BE2C (cell line): ENCODE data around the gene NADK.
A peak's percentile ranks its signal among the peaks of the same experiment; 100 is the strongest.
"Not testable (repeated sequence)": the region's sequence is repeated elsewhere in the genome, so short reads cannot be mapped to it uniquely, and the experiment has no call there.

Source experiments
- DNase-seq: peaks from one replicate; pipeline ENCODE4 v3.0.0-alpha.2; 2020
- H3K27me3 ChIP-seq: fragments of 250-450 bp; sonication (Bioruptor Pico); 2 replicates; pipeline ENCODE4 v1.5.1; 2020; ENCODE audit warnings: mild to moderate bottlenecking
- H3K36me3 ChIP-seq: fragments of 250-450 bp; sonication (Bioruptor Pico); 2 replicates; pipeline ENCODE4 v1.5.1; 2020; ENCODE audit warnings: mild to moderate bottlenecking
- H3K4me1 ChIP-seq: fragments of 250-450 bp; sonication (Bioruptor Pico); 2 replicates; pipeline ENCODE4 v1.5.1; 2020
- H3K4me3 ChIP-seq: 2 replicates; pipeline ENCODE4 v1.5.1; 2011; ENCODE audit warnings: low read depth, low read length
- H3K9me3 ChIP-seq: fragments of 250-450 bp; sonication (Bioruptor Pico); 2 replicates; pipeline ENCODE4 v1.5.1; 2020
- TF ChIP-seq, protein P1 (sequence below): IDR thresholded peaks from 2 replicates; pipeline ENCODE4 v1.5.1; 2012; ENCODE audit warnings: mild to moderate bottlenecking, low read depth, low read length

The NADK gene

DNA sequence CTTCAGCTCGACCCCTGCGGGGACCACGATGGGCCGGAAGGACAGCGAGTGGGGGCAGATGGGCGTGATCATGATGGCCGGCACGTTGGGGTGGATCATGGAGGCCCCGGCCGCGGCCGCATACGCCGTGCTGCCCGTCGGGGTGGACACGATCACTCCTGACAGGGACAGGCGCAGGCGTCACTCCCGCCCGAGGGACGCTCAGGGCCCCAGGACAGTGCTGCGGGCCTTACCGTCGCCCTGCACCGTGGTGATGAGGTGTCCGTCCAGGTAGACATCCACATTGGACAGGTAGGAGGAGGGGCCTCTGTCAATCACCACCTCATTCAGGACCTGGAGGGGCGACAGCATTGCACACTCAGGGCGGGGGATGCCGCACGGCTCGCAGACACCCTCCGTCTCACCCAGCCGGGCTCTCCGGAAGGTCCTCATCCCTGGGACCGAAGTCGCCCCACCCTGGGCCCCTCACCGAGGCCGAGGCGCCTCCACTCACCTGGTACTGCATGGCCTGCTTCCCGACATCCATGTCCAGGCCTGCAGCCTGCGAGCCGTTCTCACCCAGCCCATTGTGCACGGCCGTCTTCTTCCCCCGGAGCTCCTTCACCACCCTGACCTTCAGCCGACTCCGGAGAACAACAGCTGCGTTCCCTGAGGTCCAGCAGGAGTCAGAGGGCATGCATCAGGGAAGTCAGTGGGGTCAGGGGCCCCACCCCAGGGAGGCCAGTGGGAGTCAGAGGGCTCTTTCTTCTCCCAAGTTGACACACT, 24.0 kb downstream of the NADK start:
- no peak overlapping the region for H3K4me3 ChIP-seq
- H3K36me3 ChIP-seq, result peaks cover 59% of the 10 kb centered on the region
- TF ChIP-seq, protein P1, sequence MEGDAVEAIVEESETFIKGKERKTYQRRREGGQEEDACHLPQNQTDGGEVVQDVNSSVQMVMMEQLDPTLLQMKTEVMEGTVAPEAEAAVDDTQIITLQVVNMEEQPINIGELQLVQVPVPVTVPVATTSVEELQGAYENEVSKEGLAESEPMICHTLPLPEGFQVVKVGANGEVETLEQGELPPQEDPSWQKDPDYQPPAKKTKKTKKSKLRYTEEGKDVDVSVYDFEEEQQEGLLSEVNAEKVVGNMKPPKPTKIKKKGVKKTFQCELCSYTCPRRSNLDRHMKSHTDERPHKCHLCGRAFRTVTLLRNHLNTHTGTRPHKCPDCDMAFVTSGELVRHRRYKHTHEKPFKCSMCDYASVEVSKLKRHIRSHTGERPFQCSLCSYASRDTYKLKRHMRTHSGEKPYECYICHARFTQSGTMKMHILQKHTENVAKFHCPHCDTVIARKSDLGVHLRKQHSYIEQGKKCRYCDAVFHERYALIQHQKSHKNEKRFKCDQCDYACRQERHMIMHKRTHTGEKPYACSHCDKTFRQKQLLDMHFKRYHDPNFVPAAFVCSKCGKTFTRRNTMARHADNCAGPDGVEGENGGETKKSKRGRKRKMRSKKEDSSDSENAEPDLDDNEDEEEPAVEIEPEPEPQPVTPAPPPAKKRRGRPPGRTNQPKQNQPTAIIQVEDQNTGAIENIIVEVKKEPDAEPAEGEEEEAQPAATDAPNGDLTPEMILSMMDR, result no peak

DNA sequence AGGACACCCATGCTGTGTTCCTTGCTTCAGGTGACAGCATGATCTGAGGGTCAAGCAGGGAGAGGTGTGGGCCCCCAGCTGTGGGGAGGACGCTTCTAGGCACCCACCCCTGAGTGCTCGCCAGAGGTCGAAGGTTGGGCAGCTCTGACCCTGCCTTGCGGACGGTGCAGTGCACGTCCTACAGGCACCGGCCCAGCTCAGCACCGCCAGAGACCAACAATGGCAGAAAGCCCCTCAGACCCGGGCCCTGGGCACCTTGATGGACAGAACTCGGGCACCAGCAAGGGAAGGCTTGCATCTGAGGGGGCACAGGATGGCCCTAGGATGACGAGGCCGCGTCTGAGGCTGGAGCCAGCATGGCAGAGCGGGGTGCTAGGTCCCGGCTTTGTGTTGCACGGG, 24.7 kb downstream of the NADK start:
- no peak for DNase-seq
- peaks cover 53% of the 10 kb centered on the region for H3K36me3 ChIP-seq
- H3K9me3 ChIP-seq, result no peaks in the 10 kb centered on the region
- H3K4me3 ChIP-seq, result no peak overlapping the region
- TF ChIP-seq, protein P1, result no peak
- 0 out of 2 replicates have a peak, but pooled peaks cover under 1% of the 10 kb centered on the region for H3K4me1 ChIP-seq
- H3K27me3 ChIP-seq, result no peaks in the 10 kb centered on the region

More for the DNA sequence above, 24.0 kb downstream of the NADK start:
- H3K27me3 ChIP-seq, result no peaks in the 10 kb centered on the region
- H3K9me3 ChIP-seq, result no peaks in the 10 kb centered on the region
- H3K4me1 ChIP-seq, result peaks cover 5% of the 10 kb centered on the region; the same call in 1 of the 2 replicates
- no peak for DNase-seq

DNA sequence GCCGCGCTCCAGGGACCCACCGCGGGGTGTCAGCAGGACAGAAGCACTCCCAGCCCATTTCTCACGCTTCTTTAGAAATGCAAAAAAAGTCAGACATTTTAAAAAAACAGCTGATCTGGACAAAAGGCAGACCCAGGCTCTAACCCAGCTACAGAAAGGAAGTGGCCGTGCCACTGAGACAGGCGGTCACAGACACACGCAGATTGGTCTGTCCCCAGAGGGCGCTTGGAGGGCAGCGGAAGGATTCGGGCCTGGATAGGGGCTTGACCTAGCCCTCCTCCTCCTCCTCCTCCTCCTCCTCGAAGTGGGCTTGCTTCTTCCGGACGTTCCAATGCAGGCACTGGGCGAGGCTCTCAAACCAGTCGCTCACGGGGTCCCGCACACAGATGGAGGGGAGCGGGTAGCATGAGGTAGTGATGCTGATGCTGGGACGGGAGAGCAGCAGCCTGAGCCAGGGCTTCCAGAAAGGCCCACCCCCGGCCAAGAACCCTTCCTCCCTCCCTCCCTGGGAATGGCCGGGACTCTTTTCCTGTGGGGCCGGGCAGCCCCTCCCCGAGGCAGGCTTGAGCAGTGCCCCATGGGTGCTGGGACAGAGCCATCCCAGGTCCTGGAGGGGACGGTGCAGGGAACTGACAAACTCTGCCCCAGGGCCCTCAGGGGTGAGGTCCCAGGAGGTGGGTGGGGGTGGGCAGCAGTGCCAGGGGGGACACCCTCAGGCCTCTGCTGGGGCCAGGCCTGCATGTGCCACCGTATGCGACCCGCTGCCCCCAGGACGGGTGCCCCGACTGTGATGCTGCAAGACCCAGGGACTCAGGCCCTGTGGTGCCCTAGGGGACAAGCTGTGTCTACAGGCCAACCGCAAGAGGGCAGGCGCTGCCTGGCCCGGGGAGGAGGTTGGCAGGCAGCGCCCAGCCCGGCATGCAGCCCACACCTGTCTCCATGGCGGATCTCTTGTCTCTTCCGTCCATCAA, 25.3 kb downstream of the NADK start:
- Histone ChIP-seq H3K4me3 (no peak overlapping the region), H3K27me3 (no peaks in the 10 kb centered on the region), H3K9me3 (no peaks in the 10 kb centered on the region), H3K36me3 (peaks cover 46% of the 10 kb centered on the region), H3K4me1 (no peaks in the 10 kb centered on the region)
- TF ChIP-seq, protein P1, result no peak
- no peak for DNase-seq

DNA sequence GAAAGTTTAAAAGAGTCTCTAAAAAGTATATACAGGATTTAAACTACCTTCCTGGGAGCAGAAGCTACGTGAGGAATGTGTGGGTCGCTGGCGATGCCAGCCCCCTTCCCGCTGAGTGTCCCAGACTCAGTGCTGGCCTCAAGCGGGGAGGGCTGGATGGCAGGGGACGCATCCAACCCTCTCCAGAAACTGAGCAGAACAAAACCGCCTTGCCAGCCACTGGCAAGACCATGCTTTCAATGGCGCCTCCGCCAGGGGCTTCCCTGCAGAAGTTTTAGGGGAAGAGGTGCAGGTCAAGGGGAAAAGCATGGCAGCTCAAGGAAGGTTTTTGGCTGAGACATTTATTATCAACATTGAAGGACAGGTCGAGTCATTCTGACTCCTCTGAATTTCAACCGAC, 26.1 kb downstream of the NADK start:
- Histone ChIP-seq H3K4me3 (no peak overlapping the region), H3K27me3 (no peaks in the 10 kb centered on the region), H3K4me1 (no peaks in the 10 kb centered on the region), H3K9me3 (no peaks in the 10 kb centered on the region), H3K36me3 (peaks cover 42% of the 10 kb centered on the region)
- TF ChIP-seq, protein P1, result no peak
- DNase-seq, result no peak

DNA sequence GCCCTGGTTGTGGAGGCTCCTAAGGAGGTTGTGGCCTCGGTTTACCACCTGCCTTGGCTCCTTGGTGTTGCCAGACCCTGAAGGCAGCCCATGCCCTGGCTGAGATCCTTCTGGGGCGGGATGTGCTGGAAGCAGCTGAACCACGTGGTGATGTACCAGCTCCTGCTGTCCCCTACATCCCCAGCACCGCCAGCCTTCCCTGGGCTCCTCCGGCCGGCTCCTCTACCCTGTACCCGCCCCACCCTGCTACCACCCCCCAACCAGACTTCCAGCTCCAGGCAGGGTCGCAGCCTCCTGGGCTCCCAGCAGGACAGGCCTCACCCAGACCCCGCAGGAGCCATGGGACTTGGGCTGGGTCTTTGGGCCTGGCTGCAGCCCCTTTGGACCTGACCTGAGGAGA, 28.3 kb downstream of the NADK start:
- peaks cover 22% of the 10 kb centered on the region for H3K36me3 ChIP-seq
- not testable (repeated sequence) for H3K4me3 ChIP-seq, DNase-seq, H3K4me1 ChIP-seq, H3K9me3 ChIP-seq, H3K27me3 ChIP-seq

DNA sequence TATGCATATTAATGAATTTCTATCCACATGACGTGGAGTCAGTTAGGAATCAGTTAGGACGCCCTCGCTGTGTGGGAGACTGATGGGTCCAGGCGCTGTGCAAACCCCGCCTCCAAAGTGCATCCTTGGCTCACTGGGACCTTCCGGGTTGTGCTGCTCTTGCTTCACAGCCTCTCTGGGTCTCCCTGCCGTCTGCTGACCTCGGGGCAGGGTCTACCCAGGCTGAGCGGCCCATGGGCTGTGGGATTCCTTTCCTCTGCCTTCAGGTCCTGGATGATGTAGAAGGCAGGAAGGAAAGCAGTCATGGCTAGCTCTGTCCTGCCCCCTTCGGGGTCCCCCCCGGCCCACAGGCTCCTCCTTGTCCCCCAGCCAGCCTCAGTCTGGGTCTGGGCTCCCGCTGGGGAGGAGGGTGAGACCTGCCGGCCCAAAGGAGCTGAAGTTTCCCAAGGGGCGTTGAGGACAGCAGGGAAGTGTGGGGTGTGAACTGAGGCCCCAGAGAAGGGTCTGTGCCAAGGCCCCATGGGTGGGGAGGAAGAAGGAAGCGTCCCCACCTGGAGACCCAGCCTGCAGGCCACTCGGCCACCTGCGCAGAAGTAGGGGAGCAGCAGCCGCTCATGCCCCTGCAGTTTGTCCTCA, 29.5 kb downstream of the NADK start:
- DNase-seq, result no peak
- Histone ChIP-seq H3K4me1 (no peaks in the 10 kb centered on the region), H3K4me3 (no peak overlapping the region), H3K36me3 (peaks cover 11% of the 10 kb centered on the region), H3K9me3 (no peaks in the 10 kb centered on the region), H3K27me3 (no peaks in the 10 kb centered on the region)
- TF ChIP-seq, protein P1, result no peak

DNA sequence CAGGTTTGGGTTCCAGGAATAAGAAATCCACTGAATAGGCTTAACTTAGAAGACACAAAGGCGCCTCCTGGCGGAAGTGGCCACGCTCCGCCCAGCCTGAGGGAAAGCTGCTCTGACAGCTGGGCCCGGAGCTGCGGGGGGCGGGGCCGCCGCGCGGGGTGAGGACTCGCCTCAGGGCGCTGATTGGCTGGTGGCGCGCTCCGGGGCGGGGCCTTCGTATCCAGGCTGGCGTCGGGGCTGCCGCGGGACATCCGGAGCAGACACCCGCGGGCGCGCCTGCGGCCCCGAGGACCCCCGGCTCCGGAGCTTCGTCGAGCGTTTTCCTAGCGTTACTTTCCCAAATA, 31.7 kb downstream of the NADK start:
- not testable (repeated sequence) for H3K36me3 ChIP-seq, H3K9me3 ChIP-seq, H3K4me3 ChIP-seq, H3K27me3 ChIP-seq, H3K4me1 ChIP-seq, DNase-seq

DNA sequence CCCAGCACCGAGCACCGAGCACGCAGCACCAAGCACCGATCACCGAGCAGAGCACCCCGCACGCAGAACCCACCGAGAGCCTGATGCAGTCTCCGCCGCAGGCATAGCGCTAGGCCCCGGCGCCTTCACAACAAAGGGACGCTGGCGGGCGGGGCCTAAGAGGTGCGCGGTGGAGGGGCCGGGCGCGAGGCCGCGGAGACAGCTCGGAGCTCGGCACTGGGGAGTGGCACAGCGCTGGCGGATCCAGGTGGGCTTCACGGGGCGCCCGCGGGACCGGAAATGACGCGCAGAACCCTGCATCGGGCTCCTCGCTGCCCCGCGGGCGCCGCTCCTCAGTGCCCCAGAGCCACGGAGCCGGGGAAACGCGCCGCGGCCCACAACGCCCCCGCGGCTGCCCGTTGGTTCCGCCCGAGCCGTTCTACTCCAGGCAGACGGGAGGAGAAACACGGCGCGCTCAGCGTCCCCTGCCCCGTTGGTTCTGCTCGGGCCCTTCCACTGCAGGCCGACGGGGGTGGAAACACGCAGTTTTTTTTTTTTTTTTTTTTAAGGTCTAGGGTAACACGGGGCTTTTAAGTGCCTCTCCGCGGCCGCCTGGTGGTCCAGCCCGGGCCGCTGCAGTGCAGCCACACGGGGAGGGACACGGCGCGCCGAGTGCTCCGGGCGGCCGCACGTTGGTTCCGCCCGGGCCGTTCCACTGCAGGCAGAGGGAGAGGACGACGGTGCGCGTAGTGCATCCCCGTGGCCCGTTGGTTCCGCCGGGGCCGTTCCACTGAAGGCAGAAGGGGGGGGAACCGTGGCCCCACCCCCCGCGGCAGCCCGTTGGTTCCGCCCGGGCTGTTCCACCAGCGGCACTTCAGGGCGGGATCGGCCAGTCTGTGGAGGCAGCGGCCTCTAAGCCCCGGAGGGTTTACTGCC, 32.4 kb downstream of the NADK start:
- H3K27me3 ChIP-seq, H3K36me3 ChIP-seq, H3K4me3 ChIP-seq, H3K4me1 ChIP-seq, H3K9me3 ChIP-seq: not testable (repeated sequence)
- DNase-seq, result peak; percentile 52

DNA sequence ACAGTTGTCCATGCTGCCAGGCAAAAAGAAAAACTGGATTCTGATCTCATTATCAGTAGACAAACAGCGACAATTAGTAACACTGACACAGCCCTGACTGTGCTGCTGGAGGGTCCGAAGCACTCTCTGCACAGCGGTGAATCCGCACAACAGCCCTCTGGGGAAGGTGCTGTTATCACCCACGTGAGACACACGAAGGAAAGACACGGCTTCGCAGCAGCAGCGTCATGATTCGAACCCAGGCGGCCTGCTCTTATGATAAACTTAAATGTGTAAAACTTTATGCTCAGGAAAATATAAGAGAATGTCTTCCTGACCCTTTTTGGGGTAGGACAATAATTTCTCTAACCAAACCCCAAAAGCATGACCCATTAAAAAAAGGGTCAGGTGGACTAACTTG, 35.7 kb downstream of the NADK start:
- not testable (repeated sequence) for H3K9me3 ChIP-seq, DNase-seq, H3K36me3 ChIP-seq, H3K4me3 ChIP-seq, H3K4me1 ChIP-seq, H3K27me3 ChIP-seq
